Measurements from ENCODE around the gene SUPT3H.

The SUPT3H gene

GRCh38 chr6:45387236-45387635 is 9.5 kb upstream of the SUPT3H start:
- DNase-seq: no peak

GRCh38 chr6:45386501-45386900 is 8.8 kb upstream of the SUPT3H start:
- DNase-seq: no peak

DNA sequence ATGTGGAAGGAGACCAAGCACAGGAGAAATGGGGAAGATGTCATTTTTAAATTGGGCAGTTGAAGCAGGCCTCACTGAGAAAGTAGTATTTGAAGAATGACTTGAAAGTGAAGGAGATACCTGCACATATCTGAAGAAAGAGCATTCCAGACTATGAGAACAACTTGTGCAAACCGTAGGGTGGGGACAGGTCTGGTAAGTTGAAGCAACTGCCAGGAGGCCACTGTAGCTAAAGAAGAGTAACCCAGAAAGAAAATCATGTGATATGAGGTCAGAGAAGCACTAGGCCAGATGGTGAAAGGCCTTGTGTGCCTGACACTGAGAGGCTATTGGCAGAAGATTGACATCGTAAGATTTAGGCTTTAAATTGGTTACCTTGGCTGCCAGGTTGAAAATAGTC is 4.7 kb upstream of the SUPT3H start:
- DNase-seq: no peak

DNA sequence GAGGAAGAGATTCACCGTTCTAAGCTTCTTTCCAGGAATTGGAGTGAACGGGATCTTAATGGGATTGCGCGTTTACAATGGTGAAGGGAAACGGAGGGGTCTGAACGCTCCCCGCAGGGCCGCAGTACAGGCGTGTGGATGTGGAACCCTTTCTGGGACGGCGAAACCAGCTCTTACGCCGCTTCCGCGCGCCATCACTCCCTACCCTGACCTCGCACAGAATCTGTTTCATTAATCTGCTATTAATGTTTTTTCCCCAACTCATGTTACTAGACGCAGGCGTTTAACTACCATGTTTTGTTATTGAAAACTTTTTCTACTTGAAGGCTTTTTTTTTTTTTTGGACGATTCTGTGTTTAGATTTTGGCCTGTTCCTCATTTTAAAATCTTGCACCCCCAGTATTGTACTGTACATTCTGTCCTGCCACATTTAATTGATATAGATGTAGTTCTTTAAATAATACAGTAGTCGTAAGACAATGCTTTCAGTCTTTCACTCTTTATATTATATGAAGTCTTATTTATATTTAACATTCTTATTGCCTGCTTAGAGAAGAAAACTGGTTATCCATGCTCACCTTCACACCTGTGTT is 696 bp upstream of the SUPT3H start:
- no peak for DNase-seq

DNA sequence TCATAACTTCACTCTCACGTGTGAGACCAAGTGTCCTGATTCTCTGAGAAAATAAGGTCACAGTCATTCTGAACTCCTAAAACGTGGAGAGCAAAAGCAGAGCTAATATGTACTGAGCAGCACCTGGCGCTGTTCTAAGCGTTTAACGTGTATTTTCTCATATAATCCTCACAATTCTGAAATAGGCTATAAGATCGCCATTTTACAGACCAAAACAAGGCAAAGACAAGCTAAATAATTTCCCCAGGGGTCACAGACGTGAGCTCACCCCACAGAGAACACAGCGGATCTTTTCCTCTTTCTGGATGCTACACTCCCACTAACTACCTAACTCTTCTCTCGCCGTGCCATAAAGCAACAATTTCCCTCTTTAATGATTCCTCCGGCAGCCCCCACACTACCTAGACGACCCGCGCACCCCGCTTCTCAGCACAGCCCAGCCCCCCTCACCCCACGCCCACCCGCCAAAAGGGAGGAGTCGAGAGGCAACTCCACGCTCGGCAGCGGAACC is 636 bp downstream of the SUPT3H start:
- no peak for DNase-seq

GRCh38 chr6:45376310-45377042 is 1.3 kb downstream of the SUPT3H start:
- no peak for DNase-seq

DNA sequence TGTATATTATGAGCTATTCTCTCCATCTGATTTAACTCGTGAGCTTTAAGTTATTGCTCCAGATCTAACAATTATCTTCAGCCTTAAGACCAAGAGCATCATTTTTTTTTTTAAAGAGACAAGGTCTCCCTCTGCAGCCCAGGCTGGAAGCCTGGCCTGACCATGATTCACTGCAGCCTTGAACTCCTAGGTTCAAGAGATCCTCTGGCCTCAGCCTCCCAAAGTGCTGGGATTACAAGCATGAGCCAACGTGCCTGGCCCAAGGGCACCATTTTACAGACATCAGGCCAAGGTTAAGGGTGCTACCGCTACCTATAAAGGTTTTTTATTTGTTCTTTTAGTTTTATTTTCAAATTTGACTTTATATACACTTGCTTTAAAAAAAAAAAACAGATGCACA is 2.3 kb downstream of the SUPT3H start:
- no peak for DNase-seq

GRCh38 chr6:45371924-45372573 is 5.7 kb downstream of the SUPT3H start:
- no peak for DNase-seq

GRCh38 chr6:45369870-45370269 is 7.9 kb downstream of the SUPT3H start:
- no peak for DNase-seq

DNA sequence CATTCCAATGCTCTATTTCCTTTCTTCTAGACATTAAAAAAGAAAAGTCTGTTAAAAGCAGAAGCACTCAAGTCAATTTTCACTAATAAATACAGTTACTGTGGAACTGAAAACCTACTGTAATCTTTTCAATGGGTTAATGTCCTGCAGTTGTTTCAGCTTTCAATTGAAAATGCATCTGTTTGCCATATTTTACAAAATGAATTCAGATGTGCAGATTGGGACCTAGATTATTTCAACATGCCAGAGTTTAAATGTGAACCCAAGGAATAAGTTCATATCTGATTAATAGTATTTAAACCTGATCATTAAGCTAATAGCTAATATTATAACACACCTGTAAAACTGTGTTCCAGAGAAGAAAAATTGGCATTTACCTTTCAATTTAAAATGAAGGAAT is 9.7 kb downstream of the SUPT3H start:
- DNase-seq: no peak

GRCh38 chr6:45366534-45366933 is 11.2 kb downstream of the SUPT3H start:
- no peak for DNase-seq

DNA sequence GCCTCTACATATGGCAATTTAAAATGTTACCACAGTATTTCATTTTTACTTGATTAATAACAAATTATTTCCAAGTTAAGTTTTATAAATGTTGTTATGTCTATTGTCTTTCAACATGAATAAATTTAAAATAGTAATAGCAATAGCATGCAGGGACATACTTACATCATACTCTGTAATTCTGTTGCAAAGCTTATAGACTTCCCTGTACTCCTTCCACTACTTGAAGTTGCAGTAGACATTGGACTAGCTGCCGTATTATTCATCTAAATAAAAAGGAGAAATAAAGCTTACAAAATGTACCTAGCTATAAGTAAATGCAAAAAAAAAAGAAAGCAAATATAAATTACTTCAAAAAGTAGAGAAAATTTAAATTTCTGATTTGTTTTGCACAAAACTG is 12.7 kb downstream of the SUPT3H start:
- DNase-seq: no peak

DNA sequence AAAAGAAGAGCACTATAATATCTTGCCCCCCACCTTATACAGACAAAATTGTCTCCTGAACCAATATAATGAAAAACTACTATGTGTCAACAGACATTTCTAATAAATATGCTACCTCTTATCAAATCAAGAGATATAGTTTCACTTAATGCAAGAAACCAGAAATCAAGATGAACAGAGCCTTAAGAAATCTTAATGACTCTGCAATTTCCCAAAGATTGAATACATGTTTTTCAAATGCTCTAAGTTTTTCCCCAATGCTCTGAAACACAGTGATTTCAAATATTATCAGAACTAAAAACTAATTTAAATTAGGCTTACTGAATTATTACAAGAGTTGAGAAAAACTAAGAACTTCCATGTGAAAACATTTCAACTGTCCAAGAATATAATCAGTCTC is 13.3 kb downstream of the SUPT3H start:
- no peak for DNase-seq

DNA sequence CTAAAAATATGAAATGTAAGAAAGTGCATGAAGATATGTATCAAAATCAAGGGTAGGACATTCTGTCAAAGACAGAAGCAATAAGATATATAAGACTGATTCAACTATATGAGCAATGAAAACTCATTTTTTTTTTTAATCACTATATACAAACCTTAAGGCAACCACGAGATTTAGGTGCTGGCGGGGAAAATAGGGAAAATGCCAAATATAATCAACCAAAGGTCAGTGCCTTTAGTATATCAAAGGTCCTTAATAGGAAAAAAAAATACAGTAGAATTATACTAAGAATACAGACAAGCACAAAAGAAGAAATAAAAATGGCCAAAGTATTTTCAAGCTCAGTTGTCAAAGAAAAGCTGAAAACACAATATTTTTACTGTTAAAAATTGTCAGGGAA is 24.1 kb downstream of the SUPT3H start:
- DNase-seq: no peak

DNA sequence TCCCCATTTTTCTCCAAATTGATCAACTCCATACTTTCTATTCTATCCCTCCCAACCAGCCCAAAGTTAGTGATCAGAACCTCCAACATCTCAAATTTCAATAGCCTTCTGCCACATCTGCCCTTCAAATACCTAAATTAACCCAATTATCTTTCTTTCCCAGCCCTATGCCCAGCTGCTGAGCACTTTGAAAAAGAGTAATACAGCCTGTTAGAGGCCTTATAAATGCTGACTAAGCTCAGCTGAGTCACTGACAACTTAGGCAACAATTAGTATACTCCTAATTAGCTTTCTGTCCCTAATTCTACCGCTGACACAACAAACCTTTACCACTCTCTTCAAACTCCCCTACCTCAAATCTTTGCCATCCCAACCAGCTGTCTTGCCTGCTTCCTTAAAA is 26.1 kb downstream of the SUPT3H start:
- DNase-seq: no peak

DNA sequence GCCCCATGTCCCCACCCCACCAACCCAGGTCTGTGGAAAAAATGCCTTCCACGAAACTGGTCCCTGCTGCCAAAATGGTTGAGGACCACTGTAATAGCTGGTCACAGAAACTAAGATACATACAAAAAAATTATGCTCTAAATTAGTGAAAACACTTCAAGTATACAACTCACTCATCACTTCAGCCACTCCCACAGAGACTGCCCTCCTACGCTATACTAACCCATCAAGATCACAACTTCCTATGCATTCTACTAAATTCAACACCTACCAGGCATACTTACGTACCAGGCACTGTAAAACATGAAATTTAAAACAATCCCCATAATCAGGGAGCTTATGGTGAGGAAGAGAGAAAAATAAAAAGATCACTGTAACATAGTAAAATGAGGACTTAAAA is 26.7 kb downstream of the SUPT3H start:
- no peak for DNase-seq

- no peak for DNase-seq
Observed at GRCh38 chr6:45350186-45350710, 27.5 kb downstream of the SUPT3H start.

GRCh38 chr6:45344900-45345299 is 32.8 kb downstream of the SUPT3H start:
- no peak for DNase-seq

DNA sequence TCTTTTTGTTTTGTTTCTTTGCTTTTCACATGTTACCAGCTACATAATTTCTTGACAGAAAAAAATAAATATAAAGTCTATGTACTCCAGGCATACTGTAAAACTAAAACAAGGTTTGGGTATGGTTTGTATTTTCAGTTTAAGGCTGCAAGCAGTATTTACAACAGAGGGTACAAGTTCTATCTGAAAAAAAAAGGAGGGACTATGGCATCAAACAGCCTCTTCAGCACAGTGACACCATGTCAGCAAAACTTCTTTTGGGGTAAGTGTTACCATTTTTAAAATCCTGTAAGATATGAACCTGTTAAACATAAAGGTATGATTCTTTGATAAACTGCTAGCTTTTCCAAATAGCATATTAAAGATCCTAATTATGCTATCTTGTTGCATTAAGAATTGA is 49.2 kb downstream of the SUPT3H start:
- no peak for DNase-seq

DNA sequence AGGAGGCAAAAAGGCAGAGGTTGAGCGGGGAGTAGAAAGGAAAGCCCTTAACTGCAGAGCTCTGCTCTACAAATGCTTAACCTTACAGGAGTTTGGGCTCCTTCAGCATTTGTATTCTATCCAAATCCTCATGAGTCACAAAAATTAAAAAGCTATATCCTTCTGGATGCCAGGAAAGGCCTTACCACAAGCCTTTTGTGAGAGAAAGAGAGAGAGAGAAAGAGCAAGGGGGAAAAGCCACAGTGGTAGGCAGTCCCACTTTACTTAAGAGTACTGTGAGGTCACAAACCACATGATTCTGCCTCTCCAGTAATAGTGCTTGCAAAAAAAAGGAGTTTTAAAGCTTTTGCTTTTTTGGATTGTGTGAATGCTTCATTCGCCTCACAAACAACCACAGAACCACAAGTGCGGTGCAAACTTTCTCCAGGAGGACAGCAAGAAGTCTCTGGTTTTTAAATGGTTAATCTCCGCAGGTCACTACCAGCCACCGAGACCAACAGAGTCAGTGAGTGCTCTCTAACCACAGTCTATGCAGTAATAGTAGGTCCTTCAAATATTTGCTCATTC is 49.7 kb downstream of the SUPT3H start, which contains the start of gene RUNX2:
Gene RUNX2, plus strand, starts transcription at position 375 of the 567 bp plus-strand sequence. CDS start 397 bp downstream, outside the sequence.
- DNase-seq: no peak

- no peak for DNase-seq
Observed at GRCh38 chr6:45326698-45327417, 50.9 kb downstream of the SUPT3H start.

DNA sequence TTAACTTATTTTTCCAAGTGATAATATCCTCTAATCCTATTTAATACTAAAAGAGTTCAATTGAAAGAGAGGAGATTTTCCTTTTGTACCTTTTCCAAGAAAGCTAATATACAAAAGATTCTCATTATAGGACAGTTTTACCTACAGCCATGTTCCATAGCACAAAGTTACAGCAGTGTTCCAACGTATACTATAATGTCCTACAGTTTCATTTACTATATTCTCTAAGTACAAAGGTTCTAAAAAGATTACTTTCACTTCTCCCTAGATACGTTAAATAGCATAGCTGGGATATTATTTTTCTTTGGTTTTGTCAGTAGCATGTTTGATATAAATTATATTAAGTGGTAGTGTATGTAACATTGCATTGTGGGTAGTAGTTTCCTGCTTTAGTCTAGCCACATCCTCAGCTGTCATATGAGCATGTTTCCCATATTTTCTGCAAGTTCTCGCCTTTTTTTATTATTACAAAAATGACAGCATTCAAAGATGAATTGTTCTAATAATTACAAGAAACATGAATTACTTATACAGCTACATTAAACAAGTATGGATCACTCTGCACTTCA is 54.0 kb downstream of the SUPT3H start:
- DNase-seq: no peak
